GM12891 (cell line): Measurements from ENCODE around the gene ASB15.

ENCODE experiments used
- PAX5 ChIP-seq: IDR thresholded peaks from 2 replicates; pipeline ENCODE4 v1.6.1; 2011; ENCODE audit warnings: low read length, moderate library complexity, mild to moderate bottlenecking; ENCODE audit not compliant: insufficient read depth, severe bottlenecking
- POLR2A ChIP-seq: IDR thresholded peaks from 2 replicates; pipeline ENCODE4 v1.6.1; 2011; ENCODE audit warnings: low read depth, low read length, control low read depth
- POLR2AphosphoS5 ChIP-seq: IDR thresholded peaks from 2 replicates; pipeline ENCODE4 v1.6.1; 2011; ENCODE audit warnings: low read depth, low read length, control low read depth
- POU2F2 ChIP-seq: IDR thresholded peaks from 2 replicates; pipeline ENCODE4 v1.6.1; 2011; ENCODE audit warnings: low read depth, mild to moderate bottlenecking, control low read depth, low read length, moderate library complexity
- SPI1 ChIP-seq: IDR thresholded peaks from 2 replicates; pipeline ENCODE4 v1.6.1; 2011; ENCODE audit warnings: low read depth, low read length, control low read depth
- TAF1 ChIP-seq: IDR thresholded peaks from 2 replicates; pipeline ENCODE4 v1.6.1; 2011; ENCODE audit warnings: low read depth, low read length, control low read depth

DNA sequence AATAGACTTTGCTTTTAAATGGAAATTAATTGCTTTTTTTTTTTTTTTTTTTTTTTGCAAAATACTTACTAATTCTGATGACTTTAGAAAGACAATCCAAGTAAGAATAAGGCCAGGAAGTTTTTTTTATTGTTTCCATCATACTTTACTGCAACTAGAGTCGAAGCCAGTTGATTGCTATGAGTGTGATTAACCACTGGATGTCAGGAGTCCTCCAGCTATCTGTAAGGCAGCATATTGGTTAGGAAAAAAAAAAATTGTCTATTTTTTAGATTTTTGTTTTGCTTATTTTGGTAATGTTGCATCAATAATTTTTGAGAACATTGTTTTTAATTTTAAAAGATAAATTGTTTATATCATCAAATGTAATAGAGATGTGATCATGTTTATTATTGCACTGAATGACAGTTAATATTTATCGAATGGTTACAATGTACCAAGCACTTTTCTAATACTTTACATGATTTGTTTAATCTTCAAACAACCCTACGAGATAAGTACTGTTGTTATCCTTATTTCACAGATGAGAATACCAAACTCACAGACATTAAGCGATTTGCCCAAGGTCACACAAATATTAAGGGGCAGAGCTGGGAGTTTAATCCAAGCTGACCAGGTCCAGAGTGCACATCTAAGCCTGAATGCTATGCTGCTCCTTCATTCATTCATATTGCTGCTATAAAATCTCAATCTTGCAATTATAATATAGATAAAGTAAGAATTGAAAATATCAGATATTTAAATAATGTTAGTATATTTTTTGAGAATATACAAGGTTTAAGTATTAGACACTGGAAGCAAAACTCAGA lies 34.1 kb downstream of the ASB15 start:
- TF ChIP-seq POLR2A (no peak), POLR2AphosphoS5 (no peak), PAX5 (no peak), TAF1 (no peak), SPI1 (no peak), POU2F2 (no peak)
